ENCODE data around the gene DOCK3.

Gene DOCK3

GRCh38 chr3:50658831-50659230 lies 15.9 kb upstream of the DOCK3 start:
- Histone ChIP-seq H3K4me3 (replicated peaks; ENCODE audit: insufficient read depth, low read length) (no peak overlapping the region), H3K27ac (replicated peaks) (no peak overlapping the region), H3K27me3 (ENCODE audit: insufficient read depth, poor library complexity, severe bottlenecking) (no peaks in the 10 kb centered on the region)
- no peak for DNase-seq (ENCODE audit: low read depth in 1 of 2, low spot score in 1 of 2)
- TF ChIP-seq POLR2AphosphoS5 (IDR thresholded peaks at IDR 0.05; ENCODE audit: low read depth), result no peak
- TF ChIP-seq REST (IDR thresholded peaks at IDR 0.05; ENCODE audit: insufficient replicate concordance, low read depth), result no peak
- no peak for TF ChIP-seq SPI1 (IDR thresholded peaks at IDR 0.05; ENCODE audit: borderline replicate concordance, low read depth)
- TF ChIP-seq GABPA (IDR thresholded peaks at IDR 0.05; ENCODE audit: low read depth), result no peak
- no peak for TF ChIP-seq CTCF (IDR thresholded peaks at IDR 0.05; ENCODE audit: insufficient read depth, low read length)

- no peak for TF ChIP-seq GABPA (IDR thresholded peaks at IDR 0.05; ENCODE audit: low read depth)
- no peak for TF ChIP-seq REST (IDR thresholded peaks at IDR 0.05; ENCODE audit: insufficient replicate concordance, low read depth)
- no peak for TF ChIP-seq POLR2AphosphoS5 (IDR thresholded peaks at IDR 0.05; ENCODE audit: low read depth)
- no peak for TF ChIP-seq SPI1 (IDR thresholded peaks at IDR 0.05; ENCODE audit: borderline replicate concordance, low read depth)
- TF ChIP-seq CTCF (IDR thresholded peaks at IDR 0.05; ENCODE audit: insufficient read depth, low read length), result no peak
- no peak for DNase-seq (ENCODE audit: low read depth in 1 of 2, low spot score in 1 of 2)
- Histone ChIP-seq H3K27me3 (ENCODE audit: insufficient read depth, poor library complexity, severe bottlenecking) (no peaks in the 10 kb centered on the region), H3K27ac (replicated peaks) (no peak overlapping the region), H3K4me3 (replicated peaks; ENCODE audit: insufficient read depth, low read length) (no peak overlapping the region)
Measured at GRCh38 chr3:50660386-50660785, 14.3 kb upstream of the DOCK3 start.

GRCh38 chr3:50661321-50661837 lies 13.3 kb upstream of the DOCK3 start:
- TF ChIP-seq GABPA (IDR thresholded peaks at IDR 0.05; ENCODE audit: low read depth) (no peak), SPI1 (IDR thresholded peaks at IDR 0.05; ENCODE audit: borderline replicate concordance, low read depth) (no peak), CTCF (IDR thresholded peaks at IDR 0.05; ENCODE audit: insufficient read depth, low read length) (no peak), REST (IDR thresholded peaks at IDR 0.05; ENCODE audit: insufficient replicate concordance, low read depth) (no peak), POLR2AphosphoS5 (IDR thresholded peaks at IDR 0.05; ENCODE audit: low read depth) (no peak)
- DNase-seq (ENCODE audit: low read depth in 1 of 2, low spot score in 1 of 2), result no peak
- H3K27ac ChIP-seq (replicated peaks), result no peak overlapping the region
- no peaks in the 10 kb centered on the region for H3K27me3 ChIP-seq (ENCODE audit: insufficient read depth, poor library complexity, severe bottlenecking)
- H3K4me3 ChIP-seq (replicated peaks; ENCODE audit: insufficient read depth, low read length), result no peak overlapping the region

Measured in HL-60 (cell line).